Stomach smooth muscle (tissue), 2 donors: ENCODE data around the gene FXYD7.

Experiments used
- H3K27ac ChIP-seq: one replicate; pipeline ENCODE4 v1.7.0; 2013; ENCODE audit warnings: mild to moderate bottlenecking, low read length, inconsistent platforms
- H3K27me3 ChIP-seq, 2 donors: one replicate each; pipeline ENCODE4 v1.7.0; 2013; ENCODE audit warnings: low read length in 2 of 2; ENCODE audit not compliant: insufficient read depth in 2 of 2, control insufficient read depth in 1 of 2
- H3K36me3 ChIP-seq, 2 donors: one replicate each; pipeline ENCODE4 v1.7.0; 2013; ENCODE audit warnings: low read length in 2 of 2; ENCODE audit not compliant: control insufficient read depth in 2 of 2, insufficient read depth in 2 of 2
- H3K4me1 ChIP-seq: one replicate; pipeline ENCODE4 v1.7.0; 2013; ENCODE audit warnings: low read length; ENCODE audit not compliant: control insufficient read depth, insufficient read depth
- H3K4me3 ChIP-seq, 2 donors: one replicate each; pipeline ENCODE4 v1.7.0; 2013; ENCODE audit warnings: low read length in 2 of 2
- H3K9ac ChIP-seq, 2 donors: one replicate each; pipeline ENCODE4 v1.7.0; 2013; ENCODE audit warnings: low read length in 2 of 2, mild to moderate bottlenecking in 1 of 2
- H3K9me3 ChIP-seq, 2 donors: one replicate each; pipeline ENCODE4 v1.7.0; 2013; ENCODE audit warnings: low read length in 2 of 2; ENCODE audit not compliant: control insufficient read depth in 2 of 2
- donor health status: healthy.
- donor health status: Pancreatic carcinoma.

Gene FXYD7

GRCh38 chr19:35112995-35113688, 29.9 kb upstream of the FXYD7 start:
- H3K36me3 ChIP-seq, result no peaks in the 10 kb centered on the region
- peaks cover 5% of the 10 kb centered on the region for H3K4me1 ChIP-seq
- no peak overlapping the region for H3K9ac ChIP-seq
- H3K27me3 ChIP-seq, result peaks cover 4 to 9% of the 10 kb centered on the region in 2 donors
- no peak overlapping the region for H3K4me3 ChIP-seq
- H3K27ac ChIP-seq, result no peak overlapping the region
- no peaks in the 10 kb centered on the region for H3K9me3 ChIP-seq

- Histone ChIP-seq H3K36me3 (no peaks in the 10 kb centered on the region), H3K27ac (no peak overlapping the region), H3K4me3 (peak overlapping the region; percentile 40 to 65), H3K9me3 (no peaks in the 10 kb centered on the region), H3K9ac (peak overlapping the region in 1 of 2 donors; percentile 20), H3K27me3 (peaks cover 4 to 6% of the 10 kb centered on the region in 2 donors), H3K4me1 (peaks cover 5% of the 10 kb centered on the region)
Measured at GRCh38 chr19:35114353-35115176, 28.5 kb upstream of the FXYD7 start.

GRCh38 chr19:35115177-35115951, 27.7 kb upstream of the FXYD7 start, which contains the start of gene FXYD3:
TSS of gene FXYD3 (plus strand) at chr19:35115823. CDS start at chr19:35119377, 3,554 bp downstream.
- H3K4me3 ChIP-seq, result peak within 1 kb of the TSS; percentile 40 to 65
- H3K4me1 ChIP-seq, result peaks cover 5% of the 10 kb centered on the region
- no peaks in the 10 kb centered on the region for H3K36me3 ChIP-seq
- no peak within 1 kb of the TSS for H3K27ac ChIP-seq
- H3K9ac ChIP-seq, result no peak within 1 kb of the TSS
- no peaks in the 10 kb centered on the region for H3K9me3 ChIP-seq
- H3K27me3 ChIP-seq, result peaks cover 4 to 6% of the 10 kb centered on the region in 2 donors

- Histone ChIP-seq H3K36me3 (no peaks in the 10 kb centered on the region), H3K4me3 (no peak overlapping the region), H3K9me3 (no peaks in the 10 kb centered on the region), H3K27ac (no peak overlapping the region), H3K4me1 (peaks cover 8% of the 10 kb centered on the region), H3K9ac (no peak overlapping the region), H3K27me3 (peaks cover 4 to 6% of the 10 kb centered on the region in 2 donors)
Measured at GRCh38 chr19:35116072-35116801, 26.8 kb upstream of the FXYD7 start.

- Histone ChIP-seq H3K27me3 (peaks cover 4 to 6% of the 10 kb centered on the region in 2 donors), H3K27ac (no peak overlapping the region), H3K9me3 (no peaks in the 10 kb centered on the region), H3K4me3 (no peak overlapping the region), H3K9ac (no peak overlapping the region), H3K4me1 (peaks cover 8% of the 10 kb centered on the region), H3K36me3 (no peaks in the 10 kb centered on the region)
Measured at GRCh38 chr19:35117116-35117515, 25.9 kb upstream of the FXYD7 start.

GRCh38 chr19:35117799-35118198, 25.3 kb upstream of the FXYD7 start:
- H3K36me3 ChIP-seq, result no peaks in the 10 kb centered on the region
- no peak overlapping the region for H3K4me3 ChIP-seq
- no peak overlapping the region for H3K9ac ChIP-seq
- peaks cover 4 to 6% of the 10 kb centered on the region in 2 donors for H3K27me3 ChIP-seq
- H3K9me3 ChIP-seq, result no peaks in the 10 kb centered on the region
- H3K4me1 ChIP-seq, result peaks cover 11% of the 10 kb centered on the region
- H3K27ac ChIP-seq, result no peak overlapping the region

- Histone ChIP-seq H3K27me3 (peaks cover 4 to 6% of the 10 kb centered on the region in 2 donors), H3K4me1 (peaks cover 11% of the 10 kb centered on the region), H3K36me3 (no peaks in the 10 kb centered on the region), H3K4me3 (no peak overlapping the region), H3K9ac (no peak overlapping the region), H3K27ac (no peak overlapping the region), H3K9me3 (no peaks in the 10 kb centered on the region)
Measured at GRCh38 chr19:35118268-35119020, 24.6 kb upstream of the FXYD7 start.

GRCh38 chr19:35119091-35119490, 24.0 kb upstream of the FXYD7 start:
- Histone ChIP-seq H3K4me1 (peaks cover 14% of the 10 kb centered on the region), H3K27me3 (peaks cover 4 to 6% of the 10 kb centered on the region in 2 donors), H3K36me3 (no peaks in the 10 kb centered on the region), H3K9me3 (no peaks in the 10 kb centered on the region), H3K27ac (no peak overlapping the region), H3K4me3 (no peak overlapping the region), H3K9ac (no peak overlapping the region)

- Histone ChIP-seq H3K9me3 (no peaks in the 10 kb centered on the region), H3K4me1 (peaks cover 20% of the 10 kb centered on the region), H3K27ac (no peak overlapping the region), H3K4me3 (no peak overlapping the region), H3K27me3 (peaks cover 4% of the 10 kb centered on the region in 2 donors), H3K36me3 (no peaks in the 10 kb centered on the region), H3K9ac (no peak overlapping the region)
Measured at GRCh38 chr19:35119578-35120155, 23.4 kb upstream of the FXYD7 start.
